Osteoblast (primary cell): Measurements from ENCODE around the gene PPHLN1. TPM values are rescaled to one million over a fixed set of nuclear protein-coding genes. Genes with fewer than 3 reads are reported as not detected.

ENCODE experiments used
- DNase-seq: peaks from one replicate; pipeline ENCODE4 v3.0.0; 2011; ENCODE audit warnings: low spot score, mixed read lengths; ENCODE audit not compliant: insufficient read length; ENCODE audit errors: missing footprints
- H2AFZ ChIP-seq: 2 replicates; pipeline ENCODE4 v1.6.0; 2011; ENCODE audit warnings: mild to moderate bottlenecking, low read length
- H3K27ac ChIP-seq: 2 replicates; pipeline ENCODE4 v1.5.1; 2011; ENCODE audit warnings: mild to moderate bottlenecking, low read depth, low read length, moderate library complexity
- H3K27me3 ChIP-seq: 2 replicates; pipeline ENCODE4 v1.6.0; 2012; ENCODE audit warnings: mild to moderate bottlenecking, control low read depth, inconsistent platforms, low read length, moderate library complexity; ENCODE audit not compliant: insufficient read depth
- H3K36me3 ChIP-seq: 2 replicates; pipeline ENCODE4 v1.5.1; 2011; ENCODE audit warnings: mild to moderate bottlenecking, low read length, control low read depth, moderate library complexity; ENCODE audit not compliant: insufficient read depth
- H3K4me1 ChIP-seq: 2 replicates; pipeline ENCODE4 v1.5.1; 2011; ENCODE audit warnings: mild to moderate bottlenecking, low read length, control low read depth, moderate library complexity; ENCODE audit not compliant: insufficient read depth
- H3K4me2 ChIP-seq: 2 replicates; pipeline ENCODE4 v1.6.0; 2011; ENCODE audit warnings: mild to moderate bottlenecking, low read length; ENCODE audit not compliant: insufficient read depth
- H3K4me3 ChIP-seq: fragments of 200-600 bp; sonication (generic); 3 replicates; pipeline ENCODE4 v1.5.1; 2012; ENCODE audit warnings: mild to moderate bottlenecking, low read length, inconsistent platforms; ENCODE audit not compliant: insufficient read depth
- H3K79me2 ChIP-seq: 2 replicates; pipeline ENCODE4 v1.6.0; 2012; ENCODE audit warnings: mild to moderate bottlenecking, low read length, control low read depth, inconsistent platforms; ENCODE audit not compliant: insufficient read depth
- H3K9me3 ChIP-seq: 2 replicates; pipeline ENCODE4 v1.5.1; 2011; ENCODE audit warnings: low read depth, low read length, control low read depth
- H4K20me1 ChIP-seq: 2 replicates; pipeline ENCODE4 v1.6.0; 2012; ENCODE audit warnings: mild to moderate bottlenecking, low read length, control low read depth; ENCODE audit not compliant: insufficient read depth
- small RNA-seq: library from RNA; depleted of rRNA; stranded (forward); fragments of <200 nt; gene quantifications from one replicate; pipeline ENCODE3, GENCODE V24; 2012
- total RNA-seq: library from RNA; depleted of rRNA; stranded (reverse); fragments of >200 nt; gene quantifications from 2 replicates; pipeline ENCODE4 v1.2.3, GENCODE V29; 2012
- TF ChIP-seq, protein P1 (sequence below): IDR thresholded peaks from 2 replicates; pipeline ENCODE4 v1.5.1; 2011; ENCODE audit warnings: mild to moderate bottlenecking, low read depth, low read length, moderate library complexity; ENCODE audit errors: extremely low read depth

The PPHLN1 gene
- total RNA-seq, 1 donor = 70.9 TPM

DNA sequence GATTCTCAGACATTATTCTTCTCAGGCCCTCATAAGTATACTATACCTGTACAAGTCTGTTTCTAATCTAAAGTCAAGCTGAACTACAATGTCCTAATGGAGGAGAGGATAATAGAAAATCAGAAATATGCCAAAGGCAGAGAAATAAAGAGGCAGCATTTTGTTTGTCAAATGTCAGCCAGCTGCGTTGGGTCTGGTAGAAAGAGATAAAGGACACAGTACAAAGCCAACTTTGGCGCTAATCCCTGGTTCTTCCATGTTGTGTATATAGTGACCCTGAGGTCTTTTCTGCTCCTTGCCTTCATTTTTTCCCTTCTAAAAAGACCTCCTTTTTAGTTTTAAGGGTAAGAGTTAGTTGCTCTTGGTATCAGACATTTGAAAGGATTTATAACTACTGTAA is 160.4 kb downstream of the PPHLN1 start:
- Histone ChIP-seq H3K27me3 (no peaks in the 10 kb centered on the region), H4K20me1 (peaks cover 40% of the 10 kb centered on the region), H3K9me3 (no peaks in the 10 kb centered on the region), H3K4me3 (no peak overlapping the region), H2AFZ (no peak overlapping the region), H3K79me2 (peaks cover 18% of the 10 kb centered on the region), H3K36me3 (no peaks in the 10 kb centered on the region), H3K4me1 (peaks cover 18% of the 10 kb centered on the region), H3K4me2 (no peak overlapping the region), H3K27ac (no peak overlapping the region)
- TF ChIP-seq, protein P1, sequence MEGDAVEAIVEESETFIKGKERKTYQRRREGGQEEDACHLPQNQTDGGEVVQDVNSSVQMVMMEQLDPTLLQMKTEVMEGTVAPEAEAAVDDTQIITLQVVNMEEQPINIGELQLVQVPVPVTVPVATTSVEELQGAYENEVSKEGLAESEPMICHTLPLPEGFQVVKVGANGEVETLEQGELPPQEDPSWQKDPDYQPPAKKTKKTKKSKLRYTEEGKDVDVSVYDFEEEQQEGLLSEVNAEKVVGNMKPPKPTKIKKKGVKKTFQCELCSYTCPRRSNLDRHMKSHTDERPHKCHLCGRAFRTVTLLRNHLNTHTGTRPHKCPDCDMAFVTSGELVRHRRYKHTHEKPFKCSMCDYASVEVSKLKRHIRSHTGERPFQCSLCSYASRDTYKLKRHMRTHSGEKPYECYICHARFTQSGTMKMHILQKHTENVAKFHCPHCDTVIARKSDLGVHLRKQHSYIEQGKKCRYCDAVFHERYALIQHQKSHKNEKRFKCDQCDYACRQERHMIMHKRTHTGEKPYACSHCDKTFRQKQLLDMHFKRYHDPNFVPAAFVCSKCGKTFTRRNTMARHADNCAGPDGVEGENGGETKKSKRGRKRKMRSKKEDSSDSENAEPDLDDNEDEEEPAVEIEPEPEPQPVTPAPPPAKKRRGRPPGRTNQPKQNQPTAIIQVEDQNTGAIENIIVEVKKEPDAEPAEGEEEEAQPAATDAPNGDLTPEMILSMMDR = no peak
- DNase-seq = no peak

DNA sequence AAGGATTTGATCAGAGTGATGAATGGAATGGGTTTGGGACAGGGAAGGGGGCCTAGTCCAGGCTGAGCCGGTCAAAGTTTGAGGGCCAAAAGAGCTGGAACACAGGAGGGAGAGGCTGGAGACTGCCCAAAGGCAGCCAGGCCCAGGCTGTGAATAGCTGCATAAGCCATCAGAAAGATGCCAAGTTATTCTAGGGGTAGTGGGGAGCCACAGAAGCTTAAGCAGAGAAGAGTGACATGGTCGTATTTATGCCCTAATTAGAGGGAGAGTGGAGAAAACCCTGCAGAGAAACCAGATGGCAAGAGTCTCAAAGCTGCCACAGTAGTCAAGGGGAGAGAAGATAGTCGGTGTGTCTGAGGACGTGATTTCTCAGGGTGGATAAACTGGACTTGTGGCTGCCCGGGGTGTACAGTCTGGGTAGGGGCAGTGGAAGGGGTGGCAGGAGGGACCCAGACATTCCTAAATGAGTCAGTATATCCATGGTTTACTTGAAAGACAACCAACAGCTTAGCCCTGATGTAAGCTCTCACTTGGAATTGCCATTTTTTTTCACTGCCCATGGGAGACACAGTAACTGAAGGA is 164.4 kb downstream of the PPHLN1 start:
- Histone ChIP-seq H3K27me3 (no peaks in the 10 kb centered on the region), H3K9me3 (no peaks in the 10 kb centered on the region), H3K4me3 (no peak overlapping the region), H3K27ac (no peak overlapping the region), H2AFZ (no peak overlapping the region), H3K4me1 (peaks cover 2% of the 10 kb centered on the region), H4K20me1 (peaks cover 37% of the 10 kb centered on the region), H3K4me2 (no peak overlapping the region), H3K79me2 (no peaks in the 10 kb centered on the region), H3K36me3 (peaks cover 8% of the 10 kb centered on the region)
- DNase-seq = no peak
- TF ChIP-seq, protein P1 = no peak

Small RNA genes lying within 50 kb of the gene (small RNA-seq; reads per million reads assigned to genes)
- gene MIR7851 (not detected), gene RF00019 (not detected), gene RF00090 (not detected), gene RNU6-249P (not detected)

Other genes with a start within 250 kb of the PPHLN1 start
- gene GXYLT1, start 181.3 kb upstream of the PPHLN1 start, total RNA-seq = 7.6 and 11.8 TPM in 2 replicates
- gene YAF2, start 87.9 kb upstream of the PPHLN1 start, total RNA-seq = 19.9 and 20.0 TPM in 2 replicates
- 32.6 and 41.8 TPM in 2 replicates for gene ZCRB1, start 73 bp upstream of the PPHLN1 start, total RNA-seq